Measurements from ENCODE around the gene ROS1.

- TF ChIP-seq POLR2A (IDR thresholded peaks at IDR 0.05; ENCODE audit: low read depth, low read length) (no peak), CTCF (IDR thresholded peaks at IDR 0.05 in 2 of 3, conservative IDR thresholded peaks at IDR 0.05 in 1 of 3; ENCODE audit: control insufficient read depth in 2 of 3, extremely low read depth in 1 of 3, insufficient read depth in 1 of 3, low read depth in 3 of 3, low read length in 3 of 3) (no peak), RAD21 (IDR thresholded peaks at IDR 0.05; ENCODE audit: insufficient read depth, low read depth, low read length) (no peak), NFYB (IDR thresholded peaks at IDR 0.05; ENCODE audit: insufficient read depth, low read depth, low read length) (no peak), BCLAF1 (IDR thresholded peaks at IDR 0.05) (no peak), MXI1 (IDR thresholded peaks at IDR 0.05; ENCODE audit: low read depth, low read length) (no peak), WRNIP1 (IDR thresholded peaks at IDR 0.05; ENCODE audit: borderline replicate concordance, low read depth, low read length) (no peak), JUND (IDR thresholded peaks at IDR 0.05; ENCODE audit: low read depth, low read length) (no peak), POLR2AphosphoS5 (IDR thresholded peaks at IDR 0.05; ENCODE audit: low read length) (no peak), ZNF274 (IDR thresholded peaks at IDR 0.05; ENCODE audit: insufficient read depth, insufficient read length) (no peak)
These were observed 97.2 kb downstream of the ROS1 start for GRCh38 chr6:117328500-117328899.

Data from GM12878 (cell line).